Osteoblast (primary cell): ENCODE results near the gene NRK. TPM values are rescaled to one million over a fixed set of nuclear protein-coding genes. Genes with fewer than 3 reads are reported as not detected.
"Not testable (repeated sequence)": the region's sequence is repeated elsewhere in the genome, so short reads cannot be mapped to it uniquely, and the experiment has no call there.

Experiments
- DNase-seq: peaks from one replicate; pipeline ENCODE4 v3.0.0; 2011; ENCODE audit warnings: low spot score, mixed read lengths; ENCODE audit not compliant: insufficient read length; ENCODE audit errors: missing footprints
- H2AFZ ChIP-seq: 2 replicates; pipeline ENCODE4 v1.6.0; 2011; ENCODE audit warnings: mild to moderate bottlenecking, low read length
- H3K27ac ChIP-seq: 2 replicates; pipeline ENCODE4 v1.5.1; 2011; ENCODE audit warnings: mild to moderate bottlenecking, low read depth, low read length, moderate library complexity
- H3K27me3 ChIP-seq: 2 replicates; pipeline ENCODE4 v1.6.0; 2012; ENCODE audit warnings: mild to moderate bottlenecking, control low read depth, inconsistent platforms, low read length, moderate library complexity; ENCODE audit not compliant: insufficient read depth
- H3K36me3 ChIP-seq: 2 replicates; pipeline ENCODE4 v1.5.1; 2011; ENCODE audit warnings: mild to moderate bottlenecking, low read length, control low read depth, moderate library complexity; ENCODE audit not compliant: insufficient read depth
- H3K4me1 ChIP-seq: 2 replicates; pipeline ENCODE4 v1.5.1; 2011; ENCODE audit warnings: mild to moderate bottlenecking, low read length, control low read depth, moderate library complexity; ENCODE audit not compliant: insufficient read depth
- H3K4me2 ChIP-seq: 2 replicates; pipeline ENCODE4 v1.6.0; 2011; ENCODE audit warnings: mild to moderate bottlenecking, low read length; ENCODE audit not compliant: insufficient read depth
- H3K4me3 ChIP-seq: fragments of 200-600 bp; sonication (generic); 3 replicates; pipeline ENCODE4 v1.5.1; 2012; ENCODE audit warnings: mild to moderate bottlenecking, low read length, inconsistent platforms; ENCODE audit not compliant: insufficient read depth
- H3K79me2 ChIP-seq: 2 replicates; pipeline ENCODE4 v1.6.0; 2012; ENCODE audit warnings: mild to moderate bottlenecking, low read length, control low read depth, inconsistent platforms; ENCODE audit not compliant: insufficient read depth
- H3K9me3 ChIP-seq: 2 replicates; pipeline ENCODE4 v1.5.1; 2011; ENCODE audit warnings: low read depth, low read length, control low read depth
- H4K20me1 ChIP-seq: 2 replicates; pipeline ENCODE4 v1.6.0; 2012; ENCODE audit warnings: mild to moderate bottlenecking, low read length, control low read depth; ENCODE audit not compliant: insufficient read depth
- total RNA-seq: library from RNA; depleted of rRNA; stranded (reverse); fragments of >200 nt; gene quantifications from 2 replicates; pipeline ENCODE4 v1.2.3, GENCODE V29; 2012
- TF ChIP-seq, protein P1 (sequence below): IDR thresholded peaks from 2 replicates; pipeline ENCODE4 v1.5.1; 2011; ENCODE audit warnings: mild to moderate bottlenecking, low read depth, low read length, moderate library complexity; ENCODE audit errors: extremely low read depth

NRK gene
- total RNA-seq, 1 donor, result under 0.01 TPM

DNA sequence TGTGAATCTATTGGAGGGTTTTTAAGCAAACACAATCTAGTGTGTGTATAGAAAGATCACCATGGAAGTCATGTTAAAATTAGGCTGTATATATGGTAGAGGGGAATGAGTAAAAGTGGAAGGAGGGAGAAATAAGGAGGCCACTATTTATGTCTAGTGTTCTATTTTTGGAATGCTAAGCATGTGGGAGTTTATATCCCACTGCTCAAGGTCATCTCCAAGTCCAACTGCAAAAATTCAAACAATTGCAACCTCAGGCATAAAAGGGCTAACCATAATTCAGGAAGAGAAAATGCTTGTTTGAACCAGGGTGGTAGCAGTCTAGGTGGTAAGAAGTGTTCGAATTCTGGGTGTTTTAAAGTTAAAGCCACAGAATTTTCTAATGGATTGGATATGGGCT, 177.0 kb downstream of the NRK start:
- TF ChIP-seq, protein P1, sequence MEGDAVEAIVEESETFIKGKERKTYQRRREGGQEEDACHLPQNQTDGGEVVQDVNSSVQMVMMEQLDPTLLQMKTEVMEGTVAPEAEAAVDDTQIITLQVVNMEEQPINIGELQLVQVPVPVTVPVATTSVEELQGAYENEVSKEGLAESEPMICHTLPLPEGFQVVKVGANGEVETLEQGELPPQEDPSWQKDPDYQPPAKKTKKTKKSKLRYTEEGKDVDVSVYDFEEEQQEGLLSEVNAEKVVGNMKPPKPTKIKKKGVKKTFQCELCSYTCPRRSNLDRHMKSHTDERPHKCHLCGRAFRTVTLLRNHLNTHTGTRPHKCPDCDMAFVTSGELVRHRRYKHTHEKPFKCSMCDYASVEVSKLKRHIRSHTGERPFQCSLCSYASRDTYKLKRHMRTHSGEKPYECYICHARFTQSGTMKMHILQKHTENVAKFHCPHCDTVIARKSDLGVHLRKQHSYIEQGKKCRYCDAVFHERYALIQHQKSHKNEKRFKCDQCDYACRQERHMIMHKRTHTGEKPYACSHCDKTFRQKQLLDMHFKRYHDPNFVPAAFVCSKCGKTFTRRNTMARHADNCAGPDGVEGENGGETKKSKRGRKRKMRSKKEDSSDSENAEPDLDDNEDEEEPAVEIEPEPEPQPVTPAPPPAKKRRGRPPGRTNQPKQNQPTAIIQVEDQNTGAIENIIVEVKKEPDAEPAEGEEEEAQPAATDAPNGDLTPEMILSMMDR, result no peak
- no peak overlapping the region for H3K4me2 ChIP-seq
- H3K9me3 ChIP-seq, result no peaks in the 10 kb centered on the region
- no peaks in the 10 kb centered on the region for H4K20me1 ChIP-seq
- no peaks in the 10 kb centered on the region for H3K36me3 ChIP-seq
- H3K4me3 ChIP-seq, result no peak overlapping the region
- no peak for DNase-seq
- H2AFZ ChIP-seq, result no peak overlapping the region
- H3K4me1 ChIP-seq, result no peaks in the 10 kb centered on the region
- H3K79me2 ChIP-seq, result no peaks in the 10 kb centered on the region
- no peak overlapping the region for H3K27ac ChIP-seq
- H3K27me3 ChIP-seq, result no peaks in the 10 kb centered on the region

DNA sequence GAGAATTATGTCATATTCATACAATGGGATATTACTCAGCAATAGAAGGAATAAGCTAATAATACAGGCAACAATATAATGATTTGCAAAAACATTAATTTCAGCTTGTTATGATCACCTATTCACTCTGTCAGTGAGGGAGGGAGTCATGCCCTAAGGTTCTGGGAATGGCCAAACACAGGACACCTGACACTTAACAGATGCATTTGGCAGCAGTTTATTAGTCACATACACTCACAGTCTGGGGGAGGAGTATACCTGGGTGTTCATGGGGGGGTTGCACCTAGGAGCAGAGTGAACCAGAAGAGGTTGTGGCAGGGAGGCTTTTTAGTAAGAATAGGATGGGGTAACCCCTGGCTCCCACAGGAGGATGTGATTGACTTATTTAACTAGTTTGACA, 177.9 kb downstream of the NRK start:
- Histone ChIP-seq H3K9me3 (no peaks in the 10 kb centered on the region), H3K27ac (no peak overlapping the region), H3K79me2 (no peaks in the 10 kb centered on the region), H3K27me3 (no peaks in the 10 kb centered on the region), H4K20me1 (no peaks in the 10 kb centered on the region), H3K4me2 (no peak overlapping the region), H3K4me1 (no peaks in the 10 kb centered on the region), H3K4me3 (no peak overlapping the region), H2AFZ (no peak overlapping the region), H3K36me3 (no peaks in the 10 kb centered on the region)
- TF ChIP-seq, protein P1, result no peak
- no peak for DNase-seq

DNA sequence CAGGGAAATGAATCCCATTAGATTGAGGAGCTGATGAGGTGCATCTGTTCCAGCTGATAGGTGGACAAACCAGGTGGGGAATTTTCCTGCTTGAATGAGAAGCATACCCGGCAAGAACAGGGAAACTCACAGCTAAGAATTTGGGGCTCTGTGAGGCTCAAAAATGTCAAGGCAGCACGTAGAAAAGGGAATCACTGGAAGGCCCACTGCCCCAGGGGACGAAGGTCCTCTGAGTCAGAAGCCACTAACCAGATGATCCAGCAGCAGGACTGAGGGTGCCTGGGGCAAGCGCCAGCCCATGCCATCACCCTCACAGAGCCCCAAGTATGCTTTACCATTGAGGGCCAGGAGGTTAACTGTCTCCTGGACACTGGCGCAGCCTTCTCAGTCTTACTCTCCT, 178.3 kb downstream of the NRK start:
- DNase-seq, H4K20me1 ChIP-seq, H3K4me2 ChIP-seq, H3K27me3 ChIP-seq, H3K27ac ChIP-seq, H2AFZ ChIP-seq, H3K4me3 ChIP-seq, H3K79me2 ChIP-seq, H3K4me1 ChIP-seq, H3K9me3 ChIP-seq, H3K36me3 ChIP-seq: not testable (repeated sequence)

DNA sequence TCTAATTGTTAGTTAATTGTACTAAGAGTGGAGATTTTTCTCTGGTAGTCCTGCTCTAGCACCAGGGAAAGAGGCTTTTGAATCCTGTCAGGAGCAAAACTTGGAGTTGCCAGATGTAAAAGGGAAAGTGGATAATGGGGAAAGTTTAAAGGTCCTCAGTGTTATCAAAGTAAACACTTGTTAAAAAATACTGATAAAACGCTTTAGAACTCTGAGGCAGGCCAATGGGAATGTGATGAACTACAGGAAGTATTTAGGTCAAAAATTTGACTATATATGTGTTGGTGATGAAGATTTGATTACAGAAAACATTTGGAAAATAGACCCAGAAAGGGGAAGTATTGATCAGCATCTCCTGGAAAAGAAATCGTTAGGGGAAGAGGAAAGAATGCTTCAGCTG, 183.3 kb downstream of the NRK start:
- no peak overlapping the region for H3K27ac ChIP-seq
- H3K9me3 ChIP-seq, result no peaks in the 10 kb centered on the region
- H3K4me2 ChIP-seq, result no peak overlapping the region
- H3K4me1 ChIP-seq, result no peaks in the 10 kb centered on the region
- no peak for DNase-seq
- H3K79me2 ChIP-seq, result no peaks in the 10 kb centered on the region
- TF ChIP-seq, protein P1, result no peak
- H3K27me3 ChIP-seq, result no peaks in the 10 kb centered on the region
- no peaks in the 10 kb centered on the region for H3K36me3 ChIP-seq
- H3K4me3 ChIP-seq, result no peak overlapping the region
- H4K20me1 ChIP-seq, result no peaks in the 10 kb centered on the region
- no peak overlapping the region for H2AFZ ChIP-seq

DNA sequence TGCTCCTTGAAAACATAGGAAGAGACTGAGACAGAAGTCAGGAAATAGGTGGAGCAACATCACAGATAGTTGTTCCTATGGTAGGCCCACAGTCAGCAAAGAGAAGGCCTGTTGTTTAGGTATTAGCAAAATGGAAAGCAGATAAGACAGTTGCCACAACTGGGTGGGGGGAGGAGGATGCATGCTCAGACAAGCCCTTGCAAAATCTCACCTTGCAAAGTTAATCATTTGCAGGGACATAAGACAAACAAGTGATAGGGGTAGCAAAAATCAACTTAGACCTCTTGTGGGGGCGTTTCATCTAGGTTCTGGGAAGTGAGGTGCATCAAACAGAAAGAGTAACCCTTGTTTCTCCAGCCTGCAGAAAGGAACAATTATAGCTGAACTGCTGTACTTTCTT, 185.5 kb downstream of the NRK start:
- TF ChIP-seq, protein P1, result no peak
- H3K27ac ChIP-seq, result no peak overlapping the region
- no peak overlapping the region for H2AFZ ChIP-seq
- no peaks in the 10 kb centered on the region for H4K20me1 ChIP-seq
- no peak overlapping the region for H3K4me2 ChIP-seq
- H3K27me3 ChIP-seq, result no peaks in the 10 kb centered on the region
- H3K9me3 ChIP-seq, result no peaks in the 10 kb centered on the region
- no peak overlapping the region for H3K4me3 ChIP-seq
- no peaks in the 10 kb centered on the region for H3K36me3 ChIP-seq
- no peak for DNase-seq
- no peaks in the 10 kb centered on the region for H3K79me2 ChIP-seq
- H3K4me1 ChIP-seq, result no peaks in the 10 kb centered on the region
